H1 (cell line): ENCODE measurements around the gene VSIR. TPM values are rescaled to one million over a fixed set of nuclear protein-coding genes. Genes with fewer than 3 reads are reported as not detected.

Source experiments
- CBX8 ChIP-seq: fragments of 300-800, 300-1000 bp; sonication (generic); IDR thresholded peaks from 2 replicates; pipeline ENCODE4 v1.7.1; 2016; ENCODE audit warnings: low read depth, low read length, borderline replicate concordance
- CHD1 ChIP-seq: IDR thresholded peaks from 2 replicates; pipeline ENCODE4 v1.6.1; 2012; ENCODE audit warnings: low read depth, low read length, improper control_type of control experiment
- NRF1 ChIP-seq: IDR thresholded peaks from 2 replicates; pipeline ENCODE4 v1.6.1; 2011; ENCODE audit warnings: mild to moderate bottlenecking, low read depth, low read length, improper control_type of control experiment
- RBBP5 ChIP-seq: IDR thresholded peaks from 2 replicates; pipeline ENCODE4 v1.7.1; 2012; ENCODE audit warnings: low read depth, mild to moderate bottlenecking, inconsistent platforms, low read length, moderate library complexity, borderline replicate concordance
- RNF2 ChIP-seq: fragments of 200-900, 300-1000 bp; sonication (generic); IDR thresholded peaks from 2 replicates; pipeline ENCODE4 v1.7.1; 2016; ENCODE audit warnings: borderline replicate concordance, low read depth, mild to moderate bottlenecking, antibody characterized with exemption, low read length; ENCODE audit not compliant: poor library complexity, severe bottlenecking; ENCODE audit errors: missing control alignments
- polyA plus RNA-seq, 7 experiments: library from polyadenylated mRNA; depleted of rRNA in 3 of 7; stranded (reverse) in 5 of 7; unstranded in 2 of 7; fragments of >200 nt in 5 of 7; fragments of 200-250 nt in 2 of 7; gene quantifications; 1 replicate in 5 of 7; 2 replicates in 1 of 7; 4 replicates in 1 of 7; pipeline versions ENCODE4 v1.2.1 to v1.2.3, GENCODE V29; 2011 to 2013; ENCODE audit warnings: missing spikeins in 2 of 7, mixed read lengths in 2 of 7
- total RNA-seq: library from RNA; stranded (reverse); fragmentation: NEBNext Ultra II Directional; extraction: Animal tissue kit (Norgen Biotek cat#: 25700); gene quantifications from 2 replicates; pipeline ENCODE4 v1.2.1, GENCODE V29; 2021

VSIR gene
- total and polyA plus RNA-seq, 2 of the 8 experiments (the other 6 are each of a cell fraction or from before 2014, with no cell fraction given) = 0.33 TPM; not detected in 1

- TF ChIP-seq RNF2 (no peak), RBBP5 (no peak), CBX8 (no peak), CHD1 (no peak), NRF1 (no peak)
Measured at GRCh38 chr10:71720288-71720687, 53.0 kb downstream of the VSIR start (continued).
